Ovary (tissue), 3 donors: Measurements from ENCODE around the gene LRRK2.

Source experiments
- CTCF ChIP-seq, 3 donors: fragments of 450-650 bp in 2 of 3; fragments of 200-600 bp in 1 of 3; IDR thresholded peaks; one replicate each; pipeline versions ENCODE4 v1.5.1 to v1.8.0; 2016 to 2022; ENCODE audit warnings: antibody characterized with exemption in 3 of 3, mild to moderate bottlenecking in 1 of 3
- EP300 ChIP-seq: sonication (generic); formaldehyde crosslinking; IDR thresholded peaks from one replicate; pipeline ENCODE4 v1.6.1; 2017; ENCODE audit warnings: antibody characterized with exemption
- donor health status: DM: no; HTN: no; CAD: no.

GRCh38 chr12:40248585-40249297 lies 23.9 kb downstream of the LRRK2 start:
- TF ChIP-seq CTCF (IDR thresholded peaks at IDR 0.05) (no peak), EP300 (no peak)
